ENCODE results near the gene FOCAD. TPM values are rescaled to one million over a fixed set of nuclear protein-coding genes. Genes with fewer than 3 reads are reported as not detected.

Gene FOCAD
- total RNA-seq, 1 experiment from 2014 or later, result 42.7 TPM

- ChIA-PET CTCF (no interaction called here), POLR2A (ENCODE audit: low non-redundant PET) (no interaction called here)
- no peak for DNase-seq (ENCODE audit: low spot score)
- H3K4me3 ChIP-seq (ENCODE audit: low read depth, low read length, poor library complexity, severe bottlenecking), result no peak overlapping the region
- no peaks in the 10 kb centered on the region for H3K27me3 ChIP-seq (replicated peaks; ENCODE audit: insufficient read depth, low read depth, low read length, poor library complexity)
- TF ChIP-seq EZH2 (IDR thresholded peaks at IDR 0.05; ENCODE audit: borderline replicate concordance, low read depth, low read length, poor library complexity, severe bottlenecking), result no peak
- TF ChIP-seq CTCF (conservative IDR thresholded peaks at IDR 0.05; ENCODE audit: low read depth, low read length), result no peak
- peaks cover 2% of the 10 kb centered on the region for H3K36me3 ChIP-seq (ENCODE audit: insufficient read depth, low read length, poor library complexity, severe bottlenecking)
- H3K27ac ChIP-seq (ENCODE audit: low read depth, low read length, poor library complexity, severe bottlenecking), result no peak overlapping the region
- H3K4me1 ChIP-seq (ENCODE audit: insufficient read depth, low read length, poor library complexity, severe bottlenecking), result no peaks in the 10 kb centered on the region
- no TSS peak for BruUV-seq (replicated peaks)
- intact Hi-C loops (cut with micrococcal nuclease; ENCODE audit: unreplicated experiment), result no loop called here
- no peaks in the 10 kb centered on the region for H3K9me3 ChIP-seq (ENCODE audit: low read depth, low read length, poor library complexity, severe bottlenecking)
These were observed 300.4 kb downstream of the FOCAD start for GRCh38 chr9:20984506-20984905.

GRCh38 chr9:20985851-20986600 is 302.0 kb downstream of the FOCAD start:
- no TSS peak for BruUV-seq (replicated peaks)
- Histone ChIP-seq H3K4me3 (ENCODE audit: low read depth, low read length, poor library complexity, severe bottlenecking) (no peak overlapping the region), H3K9me3 (ENCODE audit: low read depth, low read length, poor library complexity, severe bottlenecking) (no peaks in the 10 kb centered on the region), H3K27me3 (replicated peaks; ENCODE audit: insufficient read depth, low read depth, low read length, poor library complexity) (no peaks in the 10 kb centered on the region), H3K27ac (ENCODE audit: low read depth, low read length, poor library complexity, severe bottlenecking) (no peak overlapping the region), H3K4me1 (ENCODE audit: insufficient read depth, low read length, poor library complexity, severe bottlenecking) (no peaks in the 10 kb centered on the region), H3K36me3 (ENCODE audit: insufficient read depth, low read length, poor library complexity, severe bottlenecking) (peaks cover 2% of the 10 kb centered on the region)
- ChIA-PET POLR2A (ENCODE audit: low non-redundant PET) (no interaction called here), CTCF (no interaction called here)
- TF ChIP-seq EZH2 (IDR thresholded peaks at IDR 0.05; ENCODE audit: borderline replicate concordance, low read depth, low read length, poor library complexity, severe bottlenecking) (no peak), CTCF (conservative IDR thresholded peaks at IDR 0.05; ENCODE audit: low read depth, low read length) (no peak)
- no peak for DNase-seq (ENCODE audit: low spot score)
- intact Hi-C loops (cut with micrococcal nuclease; ENCODE audit: unreplicated experiment), result no loop called here

GRCh38 chr9:20987521-20987920 is 303.5 kb downstream of the FOCAD start:
- Histone ChIP-seq H3K36me3 (ENCODE audit: insufficient read depth, low read length, poor library complexity, severe bottlenecking) (peaks cover 2% of the 10 kb centered on the region), H3K4me1 (ENCODE audit: insufficient read depth, low read length, poor library complexity, severe bottlenecking) (no peaks in the 10 kb centered on the region), H3K27ac (ENCODE audit: low read depth, low read length, poor library complexity, severe bottlenecking) (no peak overlapping the region), H3K4me3 (ENCODE audit: low read depth, low read length, poor library complexity, severe bottlenecking) (no peak overlapping the region), H3K27me3 (replicated peaks; ENCODE audit: insufficient read depth, low read depth, low read length, poor library complexity) (no peaks in the 10 kb centered on the region), H3K9me3 (ENCODE audit: low read depth, low read length, poor library complexity, severe bottlenecking) (no peaks in the 10 kb centered on the region)
- CTCF ChIA-PET, result no interaction called here
- no peak for DNase-seq (ENCODE audit: low spot score)
- BruUV-seq (replicated peaks), result no TSS peak
- POLR2A ChIA-PET (ENCODE audit: low non-redundant PET), result no interaction called here
- TF ChIP-seq EZH2 (IDR thresholded peaks at IDR 0.05; ENCODE audit: borderline replicate concordance, low read depth, low read length, poor library complexity, severe bottlenecking) (no peak), CTCF (conservative IDR thresholded peaks at IDR 0.05; ENCODE audit: low read depth, low read length) (no peak)
- intact Hi-C loops (cut with micrococcal nuclease; ENCODE audit: unreplicated experiment), result no loop called here
